ENCODE results near the gene ACOXL.

Gene ACOXL

DNA sequence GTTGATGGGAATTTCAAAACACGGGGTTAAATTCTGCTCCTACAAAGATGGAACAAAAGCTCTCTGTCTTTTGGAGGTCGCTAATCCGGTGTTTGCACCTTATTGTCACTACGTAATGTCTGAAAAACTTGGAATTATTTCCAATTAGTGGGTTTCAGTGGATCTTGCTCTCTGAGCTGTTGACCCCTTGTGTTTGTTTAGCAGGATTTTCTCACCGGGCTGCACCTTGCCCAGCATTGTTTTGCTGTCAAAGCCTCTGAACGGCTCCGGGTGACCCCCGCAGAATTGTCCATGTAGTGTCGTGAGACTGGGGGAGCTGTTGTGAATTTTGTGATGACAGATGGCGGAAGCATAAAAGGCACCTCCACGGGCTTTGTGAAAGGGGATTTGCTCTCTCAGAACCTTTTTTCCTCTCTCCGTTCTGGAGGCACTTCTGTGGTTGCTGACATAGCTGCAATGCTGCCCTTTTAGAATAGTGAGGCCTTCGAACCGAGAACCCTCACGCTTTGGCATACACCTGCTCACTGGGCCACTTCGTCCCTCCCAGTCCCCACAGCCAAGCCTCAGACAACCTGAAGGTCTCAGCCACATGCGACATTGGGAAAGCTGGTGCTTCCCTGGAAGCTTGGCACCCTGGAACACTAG lies 129.4 kb downstream of the ACOXL start:
- Histone ChIP-seq H3K4me3 (ENCODE audit: low read depth in 1 of 2, low read length in 2 of 2) (no peak overlapping the region), H3K36me3 (ENCODE audit: control insufficient read depth in 1 of 2, insufficient read depth in 2 of 2, low read length in 2 of 2) (no peaks in the 10 kb centered on the region), H3K9me3 (ENCODE audit: control insufficient read depth in 1 of 2, low read length in 2 of 2) (no peaks in the 10 kb centered on the region), H3K9ac (ENCODE audit: low read depth in 1 of 2, low read length in 2 of 2) (no peak overlapping the region), H3K4me1 (ENCODE audit: control insufficient read depth in 1 of 2, insufficient read depth in 2 of 2, low read length in 2 of 2) (peaks cover 6 to 7% of the 10 kb centered on the region in 2 donors), H3K27ac (ENCODE audit: low read depth, low read length) (no peak overlapping the region), H3K27me3 (ENCODE audit: control insufficient read depth in 1 of 2, insufficient read depth in 2 of 2, low read length in 2 of 2) (peaks cover 0 to 3% of the 10 kb centered on the region in 2 donors)

DNA sequence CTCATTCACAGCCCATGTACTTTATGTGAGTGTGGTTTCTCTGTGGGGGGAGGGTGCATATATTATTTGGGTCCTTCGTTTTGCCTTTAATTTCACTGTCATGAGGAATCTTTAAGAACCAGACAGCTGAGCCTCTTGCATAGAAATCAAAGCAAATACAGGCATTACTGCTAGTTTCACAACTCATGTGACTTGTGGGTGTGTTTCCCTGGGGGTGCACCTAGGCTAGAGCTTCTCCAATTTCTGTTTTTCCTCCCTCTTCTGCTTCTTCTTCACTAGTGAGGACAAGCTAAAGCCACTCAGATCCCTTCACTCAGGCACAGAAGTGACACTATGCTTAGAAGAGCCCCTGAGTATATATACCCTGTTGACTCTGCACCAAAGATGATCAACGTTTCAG lies 131.4 kb downstream of the ACOXL start:
- no peaks in the 10 kb centered on the region for H3K36me3 ChIP-seq (ENCODE audit: control insufficient read depth in 1 of 2, insufficient read depth in 2 of 2, low read length in 2 of 2)
- H3K4me3 ChIP-seq (ENCODE audit: low read depth in 1 of 2, low read length in 2 of 2) = no peak overlapping the region
- H3K4me1 ChIP-seq (ENCODE audit: control insufficient read depth in 1 of 2, insufficient read depth in 2 of 2, low read length in 2 of 2) = peaks cover 6 to 7% of the 10 kb centered on the region in 2 donors
- H3K9ac ChIP-seq (ENCODE audit: low read depth in 1 of 2, low read length in 2 of 2) = no peak overlapping the region
- no peak overlapping the region for H3K27ac ChIP-seq (ENCODE audit: low read depth, low read length)
- H3K9me3 ChIP-seq (ENCODE audit: control insufficient read depth in 1 of 2, low read length in 2 of 2) = no peaks in the 10 kb centered on the region
- peaks cover 0 to 3% of the 10 kb centered on the region in 2 donors for H3K27me3 ChIP-seq (ENCODE audit: control insufficient read depth in 1 of 2, insufficient read depth in 2 of 2, low read length in 2 of 2)

DNA sequence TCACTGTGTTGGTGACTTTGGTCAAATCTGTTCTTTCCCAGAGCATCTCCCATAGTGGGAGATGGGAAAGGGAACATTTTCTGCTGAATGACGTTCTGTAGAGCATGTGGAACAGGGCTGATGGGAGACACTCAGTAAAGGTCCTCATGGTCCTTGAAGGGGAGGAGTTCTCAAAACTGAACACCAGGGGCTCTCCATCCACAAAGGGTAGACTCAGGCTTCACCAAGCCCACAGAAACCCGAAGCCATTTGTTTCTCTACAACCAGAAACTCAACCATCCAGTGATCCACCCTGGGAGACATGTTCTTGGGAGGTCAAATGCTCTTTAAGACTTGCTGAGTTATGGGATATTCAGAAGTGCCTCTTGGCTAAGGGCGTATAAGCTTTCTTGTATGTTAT lies 131.8 kb downstream of the ACOXL start:
- H3K4me3 ChIP-seq (ENCODE audit: low read depth in 1 of 2, low read length in 2 of 2) = no peak overlapping the region
- H3K27me3 ChIP-seq (ENCODE audit: control insufficient read depth in 1 of 2, insufficient read depth in 2 of 2, low read length in 2 of 2) = peaks cover 0 to 3% of the 10 kb centered on the region in 2 donors
- H3K9me3 ChIP-seq (ENCODE audit: control insufficient read depth in 1 of 2, low read length in 2 of 2) = no peaks in the 10 kb centered on the region
- no peak overlapping the region for H3K27ac ChIP-seq (ENCODE audit: low read depth, low read length)
- H3K4me1 ChIP-seq (ENCODE audit: control insufficient read depth in 1 of 2, insufficient read depth in 2 of 2, low read length in 2 of 2) = peaks cover 6 to 7% of the 10 kb centered on the region in 2 donors
- no peaks in the 10 kb centered on the region for H3K36me3 ChIP-seq (ENCODE audit: control insufficient read depth in 1 of 2, insufficient read depth in 2 of 2, low read length in 2 of 2)
- no peak overlapping the region for H3K9ac ChIP-seq (ENCODE audit: low read depth in 1 of 2, low read length in 2 of 2)

DNA sequence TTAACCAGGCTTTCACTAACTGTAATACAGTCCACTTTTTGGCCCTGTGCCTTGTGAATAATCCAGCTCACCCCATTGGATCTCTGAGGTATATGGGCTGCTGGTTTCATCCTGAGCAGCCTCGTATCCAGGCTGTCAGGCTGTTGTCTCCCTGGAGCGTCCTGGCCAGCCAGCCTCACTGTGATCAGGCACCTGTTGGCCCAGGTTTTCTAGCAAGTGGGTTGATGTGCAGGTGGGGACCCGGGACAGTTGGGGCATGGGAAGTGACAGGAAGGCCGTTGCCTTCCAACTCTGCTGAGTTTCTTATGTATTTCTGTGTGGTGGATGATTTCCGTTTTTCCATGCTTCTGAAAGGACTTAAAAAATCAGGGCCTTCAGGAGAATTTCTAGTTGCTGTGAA lies 132.4 kb downstream of the ACOXL start:
- Histone ChIP-seq H3K4me3 (ENCODE audit: low read depth in 1 of 2, low read length in 2 of 2) (no peak overlapping the region), H3K27ac (ENCODE audit: low read depth, low read length) (no peak overlapping the region), H3K9ac (ENCODE audit: low read depth in 1 of 2, low read length in 2 of 2) (no peak overlapping the region), H3K27me3 (ENCODE audit: control insufficient read depth in 1 of 2, insufficient read depth in 2 of 2, low read length in 2 of 2) (peaks cover 0 to 3% of the 10 kb centered on the region in 2 donors), H3K4me1 (ENCODE audit: control insufficient read depth in 1 of 2, insufficient read depth in 2 of 2, low read length in 2 of 2) (peaks cover 1 to 7% of the 10 kb centered on the region in 2 donors), H3K9me3 (ENCODE audit: control insufficient read depth in 1 of 2, low read length in 2 of 2) (no peaks in the 10 kb centered on the region), H3K36me3 (ENCODE audit: control insufficient read depth in 1 of 2, insufficient read depth in 2 of 2, low read length in 2 of 2) (no peaks in the 10 kb centered on the region)

DNA sequence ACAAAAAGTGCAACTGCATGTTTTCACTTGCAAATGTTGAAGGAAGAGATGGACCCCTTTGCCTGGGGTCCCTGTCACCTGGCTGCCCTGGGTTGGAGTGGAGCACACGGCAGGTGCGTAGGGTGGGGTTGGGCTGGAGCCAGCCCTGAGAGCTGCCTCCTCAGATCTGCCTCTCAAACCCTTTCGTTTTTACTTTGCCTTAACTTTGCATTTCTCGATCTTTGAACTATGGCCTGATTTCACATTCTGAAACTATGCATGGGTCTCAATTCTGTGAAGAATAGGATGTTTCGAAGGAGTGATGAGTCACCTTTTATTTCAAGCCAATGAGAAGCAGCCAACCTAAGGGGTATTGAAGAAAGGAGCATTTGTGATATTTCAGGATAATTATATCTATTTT lies 132.8 kb downstream of the ACOXL start:
- Histone ChIP-seq H3K9me3 (ENCODE audit: control insufficient read depth in 1 of 2, low read length in 2 of 2) (no peaks in the 10 kb centered on the region), H3K36me3 (ENCODE audit: control insufficient read depth in 1 of 2, insufficient read depth in 2 of 2, low read length in 2 of 2) (no peaks in the 10 kb centered on the region), H3K27ac (ENCODE audit: low read depth, low read length) (no peak overlapping the region), H3K4me3 (ENCODE audit: low read depth in 1 of 2, low read length in 2 of 2) (no peak overlapping the region), H3K9ac (ENCODE audit: low read depth in 1 of 2, low read length in 2 of 2) (no peak overlapping the region), H3K4me1 (ENCODE audit: control insufficient read depth in 1 of 2, insufficient read depth in 2 of 2, low read length in 2 of 2) (peaks cover 0 to 7% of the 10 kb centered on the region in 2 donors), H3K27me3 (ENCODE audit: control insufficient read depth in 1 of 2, insufficient read depth in 2 of 2, low read length in 2 of 2) (peaks cover 0 to 3% of the 10 kb centered on the region in 2 donors)

DNA sequence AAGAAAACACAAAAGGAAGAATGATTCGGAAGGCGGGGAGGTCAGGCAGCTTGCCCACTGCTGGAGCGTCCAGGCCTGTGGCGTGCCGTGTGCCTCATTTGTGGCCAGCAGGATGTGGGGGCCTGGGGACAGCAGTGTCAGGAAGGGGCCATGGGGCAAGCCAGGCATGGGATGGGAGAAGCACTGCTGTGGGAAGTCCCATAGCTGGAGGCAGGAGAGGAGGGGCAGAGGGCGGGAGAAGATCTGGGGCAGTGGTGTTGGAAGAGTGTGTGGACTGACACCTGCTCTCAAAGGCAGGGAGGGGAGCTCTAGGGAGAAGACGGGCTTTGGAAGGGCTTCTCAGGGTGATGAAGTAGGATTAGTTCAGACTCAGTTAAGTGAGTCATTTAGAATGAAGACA lies 133.7 kb downstream of the ACOXL start:
- H3K27me3 ChIP-seq (ENCODE audit: control insufficient read depth in 1 of 2, insufficient read depth in 2 of 2, low read length in 2 of 2) = peaks cover 0 to 3% of the 10 kb centered on the region in 2 donors
- H3K4me3 ChIP-seq (ENCODE audit: low read depth in 1 of 2, low read length in 2 of 2) = no peak overlapping the region
- no peaks in the 10 kb centered on the region for H3K9me3 ChIP-seq (ENCODE audit: control insufficient read depth in 1 of 2, low read length in 2 of 2)
- no peak overlapping the region for H3K27ac ChIP-seq (ENCODE audit: low read depth, low read length)
- H3K9ac ChIP-seq (ENCODE audit: low read depth in 1 of 2, low read length in 2 of 2) = no peak overlapping the region
- H3K36me3 ChIP-seq (ENCODE audit: control insufficient read depth in 1 of 2, insufficient read depth in 2 of 2, low read length in 2 of 2) = no peaks in the 10 kb centered on the region
- H3K4me1 ChIP-seq (ENCODE audit: control insufficient read depth in 1 of 2, insufficient read depth in 2 of 2, low read length in 2 of 2) = peaks cover 0 to 7% of the 10 kb centered on the region in 2 donors

DNA sequence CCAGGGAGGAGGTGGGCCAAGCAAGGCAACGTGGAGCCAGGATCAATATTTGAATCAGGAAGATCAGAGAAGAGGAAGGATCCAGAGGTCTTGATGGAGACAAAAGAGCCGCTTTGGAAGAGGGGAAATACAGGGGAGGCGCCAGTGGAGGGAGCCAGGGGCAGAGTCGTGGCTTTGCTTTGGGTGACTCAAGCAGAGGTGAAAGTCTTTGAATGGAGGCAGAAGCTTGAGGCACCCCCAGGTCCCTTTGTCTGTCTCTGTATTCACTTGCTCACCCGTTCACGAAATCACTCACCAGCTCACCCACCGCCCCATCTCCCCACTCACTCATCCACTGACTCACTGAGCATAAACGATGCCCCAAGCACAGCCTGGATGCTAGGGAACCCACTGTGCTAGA lies 134.1 kb downstream of the ACOXL start:
- no peak overlapping the region for H3K9ac ChIP-seq (ENCODE audit: low read depth in 1 of 2, low read length in 2 of 2)
- H3K4me1 ChIP-seq (ENCODE audit: control insufficient read depth in 1 of 2, insufficient read depth in 2 of 2, low read length in 2 of 2) = peaks cover 0 to 7% of the 10 kb centered on the region in 2 donors
- no peaks in the 10 kb centered on the region for H3K36me3 ChIP-seq (ENCODE audit: control insufficient read depth in 1 of 2, insufficient read depth in 2 of 2, low read length in 2 of 2)
- H3K4me3 ChIP-seq (ENCODE audit: low read depth in 1 of 2, low read length in 2 of 2) = no peak overlapping the region
- peaks cover 0 to under 1% of the 10 kb centered on the region in 2 donors for H3K27me3 ChIP-seq (ENCODE audit: control insufficient read depth in 1 of 2, insufficient read depth in 2 of 2, low read length in 2 of 2)
- no peak overlapping the region for H3K27ac ChIP-seq (ENCODE audit: low read depth, low read length)
- H3K9me3 ChIP-seq (ENCODE audit: control insufficient read depth in 1 of 2, low read length in 2 of 2) = no peaks in the 10 kb centered on the region

DNA sequence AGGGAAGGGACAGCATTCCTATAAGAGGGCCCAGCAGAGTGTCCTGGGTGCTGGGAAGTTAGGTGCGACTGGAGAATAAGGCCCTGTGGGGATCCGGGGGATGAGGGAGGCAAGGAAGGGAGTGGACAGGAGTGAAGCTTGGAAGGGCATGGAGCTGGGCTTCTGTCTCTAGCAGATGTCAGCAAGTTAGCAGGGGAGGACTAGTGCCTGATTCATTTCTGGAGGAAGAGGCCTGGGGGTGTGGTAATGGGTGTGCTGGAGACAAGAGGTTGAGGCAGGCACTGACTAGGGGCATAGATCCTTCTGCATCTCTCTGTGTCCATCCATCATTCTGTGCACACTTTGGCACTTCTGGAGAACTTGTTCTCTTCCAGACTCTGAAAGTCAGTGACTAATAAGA lies 134.7 kb downstream of the ACOXL start:
- Histone ChIP-seq H3K9me3 (ENCODE audit: control insufficient read depth in 1 of 2, low read length in 2 of 2) (no peaks in the 10 kb centered on the region), H3K36me3 (ENCODE audit: control insufficient read depth in 1 of 2, insufficient read depth in 2 of 2, low read length in 2 of 2) (no peaks in the 10 kb centered on the region), H3K4me1 (ENCODE audit: control insufficient read depth in 1 of 2, insufficient read depth in 2 of 2, low read length in 2 of 2) (peaks cover 0 to 7% of the 10 kb centered on the region in 2 donors), H3K27me3 (ENCODE audit: control insufficient read depth in 1 of 2, insufficient read depth in 2 of 2, low read length in 2 of 2) (no peaks in the 10 kb centered on the region), H3K27ac (ENCODE audit: low read depth, low read length) (no peak overlapping the region), H3K9ac (ENCODE audit: low read depth in 1 of 2, low read length in 2 of 2) (no peak overlapping the region), H3K4me3 (ENCODE audit: low read depth in 1 of 2, low read length in 2 of 2) (no peak overlapping the region)

DNA sequence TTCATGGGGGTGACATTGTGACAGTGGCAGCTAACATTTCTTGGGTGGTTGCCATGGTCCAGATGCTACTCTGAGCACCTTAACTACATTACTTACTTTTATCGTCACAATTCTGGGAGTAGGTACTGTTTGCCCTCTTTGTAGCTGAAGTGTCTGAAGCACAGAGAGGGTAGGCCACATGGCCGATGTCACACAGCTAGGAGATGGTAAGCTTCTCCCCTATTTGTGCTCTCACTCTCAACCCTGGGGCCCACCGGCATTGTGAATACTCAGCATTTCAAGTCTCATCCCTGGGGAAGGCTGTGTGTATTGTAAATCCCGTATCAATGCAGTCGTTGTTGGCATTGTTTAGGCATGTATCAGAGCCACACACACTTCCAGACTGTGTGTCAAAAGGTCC lies 136.6 kb downstream of the ACOXL start:
- Histone ChIP-seq H3K27me3 (ENCODE audit: control insufficient read depth in 1 of 2, insufficient read depth in 2 of 2, low read length in 2 of 2) (no peaks in the 10 kb centered on the region), H3K4me3 (ENCODE audit: low read depth in 1 of 2, low read length in 2 of 2) (no peak overlapping the region), H3K27ac (ENCODE audit: low read depth, low read length) (no peak overlapping the region), H3K4me1 (ENCODE audit: control insufficient read depth in 1 of 2, insufficient read depth in 2 of 2, low read length in 2 of 2) (peaks cover 0 to 7% of the 10 kb centered on the region in 2 donors), H3K36me3 (ENCODE audit: control insufficient read depth in 1 of 2, insufficient read depth in 2 of 2, low read length in 2 of 2) (no peaks in the 10 kb centered on the region), H3K9me3 (ENCODE audit: control insufficient read depth in 1 of 2, low read length in 2 of 2) (no peaks in the 10 kb centered on the region), H3K9ac (ENCODE audit: low read depth in 1 of 2, low read length in 2 of 2) (no peak overlapping the region)

DNA sequence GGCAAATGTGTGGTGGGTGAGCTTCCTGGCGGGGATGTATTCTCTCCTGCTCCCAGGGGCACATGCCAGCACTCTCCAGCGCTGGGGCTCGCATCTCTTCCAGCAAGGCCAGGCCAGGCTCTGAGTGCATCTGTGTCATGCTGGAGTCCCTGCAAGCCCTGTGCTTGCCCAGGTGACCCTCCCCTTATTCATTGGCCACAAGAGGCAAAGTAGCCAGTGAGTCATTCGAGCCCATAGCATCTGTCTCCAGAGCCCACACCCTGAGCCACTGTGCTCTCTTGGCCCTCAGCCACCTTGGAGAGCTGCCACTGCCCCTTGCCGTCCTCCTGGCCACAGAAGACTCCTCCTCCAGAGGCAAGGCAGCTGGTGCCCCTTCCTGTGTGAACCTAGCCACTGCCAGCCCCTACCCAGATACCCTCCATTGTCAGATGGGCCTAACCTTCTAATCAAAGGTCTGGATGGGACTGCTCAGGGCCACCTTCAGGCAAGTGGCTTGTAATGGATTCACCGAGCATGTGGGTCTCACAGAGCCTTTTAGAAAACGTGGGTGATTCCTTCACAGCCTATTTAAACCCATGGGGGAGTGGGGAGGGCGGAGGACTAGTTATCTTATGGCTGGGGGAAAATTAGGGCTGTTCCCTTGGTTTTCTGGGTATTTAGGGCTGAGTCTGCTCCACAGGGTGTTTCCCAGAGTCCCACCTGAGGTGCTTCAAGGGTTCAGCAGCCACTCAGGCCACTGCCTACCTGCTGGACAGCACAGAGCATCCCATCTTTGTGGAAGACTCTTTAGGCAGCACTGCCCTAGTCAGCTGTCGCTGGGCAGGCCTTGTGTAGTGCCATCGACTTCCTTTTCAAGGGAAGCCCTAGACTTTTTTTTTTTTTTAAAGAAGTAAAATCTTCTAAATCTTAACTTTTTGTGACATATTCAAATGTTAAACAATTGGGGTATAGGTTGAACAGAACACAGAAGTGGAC lies 137.4 kb downstream of the ACOXL start:
- Histone ChIP-seq H3K4me1 (ENCODE audit: control insufficient read depth in 1 of 2, insufficient read depth in 2 of 2, low read length in 2 of 2) (peaks cover 0 to 6% of the 10 kb centered on the region in 2 donors), H3K27me3 (ENCODE audit: control insufficient read depth in 1 of 2, insufficient read depth in 2 of 2, low read length in 2 of 2) (no peaks in the 10 kb centered on the region), H3K27ac (ENCODE audit: low read depth, low read length) (no peak overlapping the region), H3K9ac (ENCODE audit: low read depth in 1 of 2, low read length in 2 of 2) (no peak overlapping the region), H3K9me3 (ENCODE audit: control insufficient read depth in 1 of 2, low read length in 2 of 2) (no peaks in the 10 kb centered on the region), H3K36me3 (ENCODE audit: control insufficient read depth in 1 of 2, insufficient read depth in 2 of 2, low read length in 2 of 2) (no peaks in the 10 kb centered on the region), H3K4me3 (ENCODE audit: low read depth in 1 of 2, low read length in 2 of 2) (no peak overlapping the region)

Data from duodenal mucosa (tissue), 2 donors.